ENCODE measurements around the gene EVI2B.
A peak's percentile ranks its signal among the peaks of the same experiment; 100 is the strongest.
"Not testable (repeated sequence)": the region's sequence is repeated elsewhere in the genome, so short reads cannot be mapped to it uniquely, and the experiment has no call there.

The EVI2B gene

DNA sequence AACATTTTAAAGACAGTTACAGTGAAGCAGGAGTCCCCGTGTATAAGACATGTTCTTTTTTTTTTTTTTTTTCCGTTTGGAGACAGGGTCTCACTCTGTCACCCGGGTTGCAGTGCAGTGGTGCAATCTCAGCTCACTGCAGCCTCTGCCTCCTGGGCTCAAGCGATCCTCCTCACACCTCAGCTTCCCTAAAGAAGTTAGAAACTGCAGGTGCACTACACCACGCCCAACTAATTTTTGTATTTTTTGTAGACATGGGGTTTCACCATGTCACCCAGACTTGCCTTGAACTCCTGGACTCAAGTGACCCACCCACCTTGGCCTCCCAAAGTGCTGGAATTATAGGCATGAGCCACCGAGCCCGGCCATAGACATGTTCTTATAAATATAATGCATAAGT is 3.0 kb downstream of the EVI2B start:
- DNase-seq = no peak

DNA sequence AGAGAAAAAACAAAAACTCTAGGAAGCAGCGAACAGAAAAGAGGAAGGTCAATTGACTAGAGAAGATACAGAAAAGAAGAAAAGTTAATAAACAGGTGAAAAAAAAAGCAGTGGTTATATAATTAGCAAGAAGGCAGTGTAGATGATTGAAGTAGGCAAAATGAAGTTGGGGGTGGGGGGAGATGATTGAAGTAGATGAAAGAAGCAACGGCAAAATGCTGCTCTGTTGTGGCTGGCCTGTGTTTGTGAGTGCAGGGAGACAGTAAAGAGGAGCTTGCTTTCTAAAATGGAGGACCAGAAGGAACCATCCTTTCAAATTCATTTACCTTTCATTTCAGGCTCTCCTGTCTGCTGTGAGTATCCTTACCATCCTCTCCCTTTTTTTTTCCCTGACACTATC is 3.6 kb downstream of the EVI2B start:
- no peak for DNase-seq

DNA sequence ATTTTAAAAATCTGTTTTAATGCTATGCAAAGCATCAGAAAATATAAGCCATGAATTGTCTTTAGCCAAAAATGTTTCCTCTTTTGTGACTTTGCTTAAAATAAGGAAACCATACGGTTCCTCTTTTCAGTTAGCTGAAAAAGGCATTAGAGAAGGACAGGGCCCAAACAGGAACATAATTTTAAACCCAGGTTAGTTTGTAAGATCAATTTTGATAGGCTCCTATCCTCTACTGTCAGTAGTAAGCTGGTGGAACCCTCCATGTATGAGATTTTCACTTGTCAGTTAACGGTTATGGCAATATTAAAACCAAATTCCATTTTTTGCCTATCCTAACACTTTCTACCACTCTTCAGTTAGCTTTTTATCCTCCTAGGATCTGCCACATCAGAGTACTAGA is 4.3 kb downstream of the EVI2B start:
- no peak for DNase-seq

DNA sequence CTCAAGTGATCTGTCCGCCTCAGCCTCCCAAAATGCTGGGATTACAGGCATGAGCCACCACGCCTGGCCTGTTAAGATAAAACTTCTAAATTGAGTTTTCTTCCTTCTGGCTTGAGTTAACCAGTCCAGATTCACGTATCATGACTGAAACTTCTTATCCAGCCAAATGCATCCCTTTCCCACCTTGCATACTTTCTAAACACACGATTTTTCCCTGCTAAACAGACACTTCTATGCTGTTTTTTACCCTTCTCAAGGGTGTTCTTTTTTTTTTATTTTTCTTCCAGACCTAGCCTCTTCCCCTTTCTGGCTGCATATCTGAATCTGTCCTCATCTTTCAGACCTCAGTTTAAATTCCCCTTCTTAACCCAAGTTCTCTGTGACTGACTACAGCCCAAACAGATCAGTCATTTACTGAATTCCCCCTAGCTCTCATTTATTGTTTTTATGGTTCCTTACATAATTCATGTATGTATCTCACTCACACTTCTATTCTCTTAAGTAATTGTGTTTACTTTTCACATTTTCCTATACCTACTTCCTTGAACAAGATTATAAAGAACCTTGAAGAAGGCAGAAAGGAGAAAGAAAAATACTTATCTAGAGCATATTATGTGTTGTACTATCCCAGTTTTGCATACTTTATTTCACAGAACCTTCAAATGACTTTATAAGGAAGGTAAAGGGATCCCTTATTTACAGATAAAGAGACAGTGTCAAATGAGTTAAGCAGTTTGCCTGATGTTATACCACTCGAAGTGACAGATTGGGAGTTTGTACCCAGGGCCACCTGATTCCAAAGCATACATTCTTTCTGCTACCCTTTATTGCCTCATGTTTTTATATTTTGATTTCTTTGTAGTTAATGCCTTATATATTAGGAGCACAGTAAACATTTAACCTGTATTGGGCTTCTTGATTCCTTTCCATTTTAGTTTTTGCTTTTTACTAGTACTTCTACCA is 5.2 kb downstream of the EVI2B start:
- DNase-seq = no peak

DNA sequence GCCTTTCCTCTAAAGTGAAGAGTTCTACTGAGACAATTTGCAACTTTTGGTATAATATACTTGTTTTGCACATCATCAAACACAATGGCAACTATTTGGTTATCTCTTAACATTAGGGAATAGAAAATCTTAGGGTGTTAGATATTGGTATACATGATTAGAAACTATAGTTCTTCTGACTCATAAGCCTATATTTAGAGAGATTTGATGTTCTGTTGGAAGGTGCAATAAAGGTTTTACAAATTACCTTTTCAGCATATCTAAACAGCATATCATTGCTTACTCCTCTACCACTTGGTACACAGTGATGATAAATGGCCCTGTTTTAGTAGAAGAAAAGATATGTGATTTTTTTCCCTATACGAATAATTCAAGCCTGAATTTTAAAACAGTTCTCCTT is 6.2 kb downstream of the EVI2B start:
- no peak for DNase-seq

DNA sequence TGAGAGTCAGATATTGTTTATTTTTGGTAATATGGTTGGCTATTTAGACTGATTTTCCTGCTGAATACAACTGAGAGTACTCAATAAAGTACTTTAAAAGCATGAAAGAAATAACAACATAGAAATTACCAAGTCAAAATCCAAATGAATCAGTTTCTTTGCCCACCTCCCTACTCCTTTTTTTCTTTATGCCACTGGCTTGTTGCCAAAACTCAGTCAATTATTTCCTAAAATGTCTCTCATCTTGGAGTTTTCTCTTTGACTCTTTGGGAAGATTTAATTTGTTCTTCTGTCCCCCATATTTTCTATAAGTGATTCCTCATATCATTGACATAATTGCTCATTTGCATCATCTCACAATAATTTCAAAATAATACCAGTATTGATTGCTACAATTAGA is 14.2 kb downstream of the EVI2B start:
- DNase-seq = no peak

DNA sequence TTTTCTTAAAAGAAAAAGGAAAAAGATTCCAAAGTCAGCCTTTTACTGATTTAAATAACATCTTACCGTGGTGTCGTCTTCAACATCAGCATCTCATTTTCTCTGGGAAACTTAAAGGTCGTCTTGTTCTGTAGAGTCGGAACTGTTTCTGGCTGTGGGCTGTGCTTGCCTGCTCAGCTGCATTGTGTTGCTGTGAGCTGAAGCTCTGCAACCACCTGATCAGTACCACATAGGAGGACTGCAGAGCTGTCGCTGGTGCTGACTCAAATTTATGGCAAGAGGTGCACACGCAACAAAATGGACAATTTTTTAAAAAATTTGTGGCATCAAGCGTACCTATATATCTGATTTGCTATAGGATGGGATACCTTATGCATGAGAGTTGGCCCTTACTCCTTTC is 16.8 kb downstream of the EVI2B start, which contains the start of gene OMG:
Gene OMG, minus strand, starts transcription at position 150 of the 400 bp plus-strand sequence. CDS start 908 bp downstream, outside the sequence.
- peak in 48 of 56 donors; percentile 15 to 85 (median 60) for DNase-seq

DNA sequence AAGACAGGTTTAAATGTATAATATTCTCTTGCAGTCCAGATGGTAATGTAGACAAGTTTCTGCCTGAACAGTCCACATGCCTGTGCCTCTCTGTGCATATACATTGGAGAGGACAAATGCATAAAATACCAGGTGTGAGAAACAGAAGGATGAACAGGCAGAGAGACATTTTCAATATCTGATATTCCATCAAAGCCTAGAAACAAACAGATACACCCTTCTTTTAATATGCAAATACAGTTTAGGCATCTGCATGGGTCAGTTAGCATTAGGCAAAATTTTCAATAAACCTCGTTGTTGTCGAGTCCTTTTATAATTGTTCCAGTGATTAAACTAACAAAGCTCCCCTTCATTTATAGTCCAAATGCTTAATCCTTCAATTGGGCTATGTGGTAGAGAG is 17.7 kb downstream of the EVI2B start:
- DNase-seq = peak in 4 of 56 donors; percentile 11 to 29 (median 24)

DNA sequence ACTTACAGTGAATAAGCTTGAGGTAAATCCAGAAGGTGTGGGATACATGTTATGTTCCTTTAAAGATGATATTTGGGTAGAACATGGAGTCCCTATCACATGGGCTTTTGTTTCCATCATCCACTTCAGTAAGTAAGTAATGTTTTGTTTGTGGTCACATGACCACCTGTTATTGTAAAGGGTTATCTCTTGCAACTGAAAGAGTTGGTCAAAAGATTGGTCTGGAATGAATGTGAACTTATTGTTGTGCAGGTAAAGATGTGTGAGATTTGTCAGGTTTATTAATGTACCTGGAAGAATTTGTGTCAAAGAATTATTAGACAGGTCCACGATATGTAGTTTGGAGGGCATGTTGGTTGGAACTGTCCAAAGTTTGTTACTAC is 18.4 kb downstream of the EVI2B start:
- no peak for DNase-seq

DNA sequence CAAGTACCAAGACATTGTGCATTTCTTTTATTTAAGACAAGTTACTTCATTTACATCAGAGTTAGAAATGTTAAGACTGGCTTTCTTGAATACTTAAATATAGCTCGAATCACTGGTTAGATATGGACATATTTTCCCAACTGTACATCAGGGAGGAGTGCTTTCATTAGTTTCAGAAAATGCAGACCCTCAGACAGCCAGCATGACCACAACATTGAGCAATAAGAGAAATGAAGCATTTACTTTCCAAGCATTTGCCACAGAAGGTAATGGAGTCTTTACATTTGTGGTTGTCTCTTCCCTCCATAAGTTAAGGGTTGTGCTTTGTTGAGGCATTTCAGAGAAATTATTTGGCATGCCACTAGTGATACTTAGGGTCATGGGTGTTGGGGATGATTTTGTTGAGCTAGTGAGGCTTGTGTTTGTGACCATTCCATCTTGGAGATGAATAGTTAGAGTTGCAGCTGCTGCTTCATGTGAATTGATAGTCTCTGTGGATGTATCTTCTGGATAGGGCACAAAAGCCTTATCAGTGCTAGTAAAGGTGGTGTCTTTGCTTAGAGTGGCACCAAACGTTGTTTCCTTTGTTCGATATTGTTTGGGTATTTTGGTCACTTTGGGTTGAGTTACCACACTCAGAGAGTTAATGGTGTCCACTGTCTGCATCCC is 18.9 kb downstream of the EVI2B start:
- no peak for DNase-seq

DNA sequence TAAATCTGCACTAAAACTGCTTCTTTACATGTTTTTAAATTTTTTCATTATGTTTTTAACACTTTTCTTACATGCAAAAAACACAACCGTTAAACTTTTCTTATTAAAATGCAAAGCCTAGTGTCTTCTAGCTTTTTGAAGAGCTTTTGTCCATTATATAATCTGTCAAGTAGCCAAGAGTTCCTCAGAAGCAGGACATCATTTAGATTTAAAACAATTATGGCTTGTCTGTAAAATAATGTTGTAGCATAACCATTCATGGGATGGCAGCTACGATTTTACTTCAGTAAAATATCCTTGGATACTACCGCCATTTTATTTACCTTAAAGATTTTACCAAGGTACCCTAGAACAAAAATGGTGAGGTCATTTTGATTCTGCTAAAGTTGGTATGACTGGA is 19.6 kb downstream of the EVI2B start:
- DNase-seq = no peak

DNA sequence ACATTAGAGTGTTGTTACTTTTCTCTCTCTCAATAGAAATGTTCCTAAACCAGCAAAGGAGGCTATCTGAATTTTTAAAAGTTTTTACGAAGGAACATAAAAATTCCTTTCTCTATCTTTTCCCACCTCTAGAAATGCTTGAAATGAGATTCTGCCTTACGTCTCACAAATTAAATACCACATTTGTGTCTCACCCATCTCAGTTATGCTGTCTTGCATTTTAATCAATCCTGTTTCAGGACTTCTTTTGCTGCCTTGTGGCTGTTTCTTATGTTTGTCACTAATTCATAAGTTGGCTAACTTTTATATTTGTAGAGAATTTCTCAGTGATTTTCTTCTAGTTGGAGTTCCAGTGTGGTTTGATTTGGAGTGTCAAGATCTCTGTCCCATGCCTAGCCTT is 20.3 kb downstream of the EVI2B start:
- no peak for DNase-seq

DNA sequence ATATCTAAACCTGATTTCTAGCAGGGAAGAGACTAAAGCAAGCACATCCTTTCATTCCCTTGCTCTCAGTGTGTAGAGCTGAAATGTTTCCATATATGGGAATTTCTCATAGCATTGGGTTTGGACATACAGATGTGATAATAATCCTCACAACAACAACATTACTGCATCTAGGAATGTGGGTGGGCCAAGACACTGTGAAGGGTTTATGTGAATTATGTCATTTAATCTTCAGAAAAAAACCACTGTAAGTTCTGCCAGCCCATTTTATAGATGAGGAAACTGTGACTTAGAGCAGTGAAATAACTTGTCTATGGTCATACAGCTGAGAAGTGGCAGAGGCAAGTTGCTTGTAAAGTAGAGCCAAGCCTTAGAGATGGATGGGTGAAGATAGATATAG is 22.0 kb downstream of the EVI2B start:
- no peak for DNase-seq

DNA sequence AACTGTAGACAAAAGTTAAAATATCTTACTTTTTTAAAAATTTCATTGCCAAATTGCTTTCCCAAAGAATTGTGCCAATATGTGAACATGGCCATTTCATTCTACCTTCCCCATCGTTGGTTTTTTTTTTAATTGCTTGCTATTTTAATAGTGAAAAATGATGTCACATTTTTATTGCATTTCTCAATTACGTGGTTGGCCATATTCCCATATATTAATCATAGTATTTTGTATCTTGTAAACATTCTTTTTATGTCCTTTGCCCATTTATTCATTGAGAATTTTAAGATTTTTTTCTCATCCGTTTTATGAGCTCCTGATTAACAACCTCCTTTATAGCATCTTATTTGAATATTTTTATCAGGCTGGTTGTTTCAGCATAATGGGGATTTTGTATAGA is 24.1 kb downstream of the EVI2B start:
- no peak for DNase-seq

DNA sequence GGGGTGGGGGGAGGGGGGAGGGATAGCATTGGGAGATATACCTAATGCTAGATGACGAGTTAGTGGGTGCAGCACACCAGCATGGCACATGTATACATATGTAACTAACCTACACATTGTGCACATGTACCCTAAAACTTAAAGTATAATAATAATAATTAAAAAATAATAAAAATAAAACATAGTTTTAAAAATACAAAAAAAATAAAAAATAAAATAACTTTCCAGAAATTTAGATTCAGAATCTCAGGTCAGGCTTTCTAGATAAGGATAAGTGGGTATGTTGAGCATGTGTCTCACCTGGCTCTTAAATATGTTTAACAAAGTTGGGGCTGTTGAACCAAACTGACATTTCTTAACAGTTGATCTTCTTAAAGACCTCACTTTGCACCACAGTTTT is 25.9 kb downstream of the EVI2B start:
- not testable (repeated sequence) for DNase-seq

DNA sequence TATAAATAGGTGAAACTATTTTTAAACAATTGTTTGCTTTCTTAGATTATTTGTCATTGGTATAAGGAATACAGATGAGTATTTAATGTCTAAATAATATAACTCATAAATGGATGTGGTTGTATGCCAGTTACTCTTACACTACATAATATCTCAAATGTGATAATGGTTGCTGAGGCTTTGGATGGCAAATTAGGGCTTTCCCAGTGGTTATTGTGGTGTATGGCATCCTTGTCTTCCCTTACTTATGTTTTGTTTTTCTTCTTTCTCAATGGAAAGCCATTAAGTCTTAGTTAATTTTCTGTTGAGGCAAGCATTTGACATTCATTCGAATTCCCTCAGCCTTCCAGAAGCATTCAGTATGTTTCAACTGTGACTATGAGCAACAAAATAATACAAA is 27.3 kb downstream of the EVI2B start:
- no peak for DNase-seq

DNA sequence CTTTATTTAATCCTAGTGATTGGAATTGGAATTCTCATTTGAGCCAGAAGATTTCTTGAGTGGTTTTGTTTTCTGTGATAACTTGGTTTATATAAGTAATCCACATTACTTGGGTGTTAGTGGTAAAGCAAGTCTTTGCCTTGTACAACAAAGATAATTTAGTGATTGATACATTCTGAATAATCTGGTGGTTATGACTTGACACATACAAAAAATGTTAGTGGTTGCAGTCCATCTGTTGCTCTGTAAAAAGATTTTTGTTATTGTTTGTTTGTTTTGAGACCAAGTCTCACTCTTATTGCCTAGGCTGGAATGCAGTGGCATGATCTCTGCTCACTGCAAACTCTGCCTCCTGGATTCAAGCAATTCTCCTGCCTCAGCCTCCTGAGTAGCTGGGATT is 30.0 kb downstream of the EVI2B start:
- no peak for DNase-seq

DNA sequence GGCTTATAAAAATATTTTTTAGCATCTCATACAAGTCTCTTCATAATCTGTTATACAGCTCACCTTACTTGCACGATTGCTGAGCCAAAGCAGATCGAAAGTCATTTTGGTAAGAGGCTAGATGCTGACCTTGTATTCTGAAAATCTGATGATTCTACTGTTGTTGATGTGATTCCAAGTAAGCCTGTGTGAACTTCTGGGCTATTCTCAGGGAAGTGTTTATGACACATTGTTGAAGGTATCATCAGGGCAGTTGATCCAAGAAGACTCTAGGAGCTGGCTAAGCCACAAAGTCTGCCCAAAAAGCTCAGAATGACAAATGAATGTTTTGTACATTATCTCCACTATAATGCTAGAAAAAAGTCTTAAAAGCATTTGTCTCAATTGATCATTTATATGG is 32.8 kb downstream of the EVI2B start:
- no peak for DNase-seq

DNA sequence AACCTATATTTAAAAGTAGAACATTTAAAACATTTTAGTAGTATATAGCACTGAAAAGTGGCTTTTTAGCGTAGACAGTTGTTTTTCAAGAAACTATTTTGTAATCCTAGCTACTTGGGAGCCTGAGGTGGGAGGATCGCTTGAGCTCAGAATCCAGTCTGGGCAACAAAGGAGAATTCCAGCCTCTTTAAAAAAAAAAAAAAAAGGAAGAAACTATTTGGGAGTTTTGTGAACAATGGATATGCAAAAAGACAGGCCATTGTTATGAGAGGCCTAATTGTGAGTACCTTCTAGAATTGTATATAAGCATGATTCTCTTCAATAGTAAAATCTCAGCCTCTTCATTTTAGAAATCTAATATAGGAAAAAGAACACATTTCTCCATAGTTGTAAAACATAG is 34.5 kb downstream of the EVI2B start:
- DNase-seq = no peak

DNA sequence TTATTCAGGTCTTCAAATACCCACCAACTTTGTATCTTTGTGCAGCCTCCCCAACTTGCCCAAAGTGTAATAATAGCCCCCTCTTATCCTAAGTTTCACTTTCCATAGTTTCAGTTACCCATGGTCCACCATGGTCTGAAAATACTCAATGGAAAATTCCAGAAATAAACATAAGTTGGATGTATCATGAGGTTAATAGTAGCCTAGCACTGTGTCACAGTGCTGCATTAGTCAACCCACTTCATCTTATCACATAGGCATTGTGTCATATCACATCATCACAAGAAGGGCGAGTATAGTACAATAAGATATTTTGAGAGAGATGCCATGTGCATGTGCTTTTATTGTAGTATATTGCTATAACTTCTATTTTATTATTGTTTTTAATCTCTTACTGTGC is 38.7 kb downstream of the EVI2B start:
- no peak for DNase-seq

DNA sequence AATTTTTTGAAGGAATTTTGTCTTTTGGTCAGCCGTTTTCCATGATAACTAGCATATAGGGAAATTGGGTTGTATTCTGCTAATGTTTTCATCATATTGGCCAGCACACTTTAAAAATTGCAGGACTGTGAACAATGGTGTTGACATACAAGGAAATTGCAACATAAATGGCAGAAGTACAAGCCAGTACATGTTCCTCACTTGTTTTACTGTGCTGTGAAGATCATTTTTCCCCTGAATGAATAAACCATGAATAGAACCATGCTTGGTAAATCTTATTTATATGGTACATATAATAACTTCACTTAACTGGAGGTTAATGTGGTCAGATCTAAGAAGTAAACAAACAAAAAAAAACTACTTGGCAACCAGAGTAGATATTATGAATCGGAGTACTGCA is 39.6 kb downstream of the EVI2B start:
- DNase-seq = no peak

DNA sequence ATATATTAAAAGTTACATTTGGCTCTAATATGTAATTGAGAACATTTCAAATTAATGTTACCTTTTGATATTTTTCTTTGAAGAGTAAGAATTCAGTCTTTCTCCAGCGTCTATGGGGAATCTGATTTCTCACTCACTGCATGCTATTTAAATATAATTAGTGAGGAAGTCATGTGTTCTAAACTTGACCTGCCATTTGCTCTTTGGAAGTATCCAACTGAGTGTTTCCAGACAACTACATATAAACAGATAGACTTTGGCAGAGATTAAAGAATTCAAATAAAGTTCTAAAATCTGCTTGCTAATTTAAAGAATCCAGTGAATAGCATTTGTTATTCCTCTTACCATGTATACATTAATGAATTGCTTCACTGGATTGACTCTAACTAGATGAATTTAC is 40.3 kb downstream of the EVI2B start:
- DNase-seq = no peak

DNA sequence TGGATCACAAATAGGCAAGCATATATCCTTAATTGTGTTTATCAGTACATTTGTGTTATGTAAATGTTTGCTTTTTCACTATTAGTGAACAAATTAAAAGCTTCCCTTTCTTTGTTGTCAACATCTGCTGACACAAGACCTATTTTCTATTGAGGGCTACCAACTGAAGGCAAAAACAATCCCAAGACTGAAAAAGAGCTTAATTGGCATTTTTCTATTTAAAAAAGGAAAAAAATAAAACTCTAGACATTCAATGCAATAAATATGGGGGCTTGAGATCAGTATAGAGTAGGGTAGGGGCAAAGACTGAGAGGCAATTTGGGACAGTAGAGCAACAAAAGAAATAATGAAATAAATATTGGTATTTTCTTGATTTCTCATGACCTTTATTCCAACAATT is 41.1 kb downstream of the EVI2B start:
- DNase-seq = no peak
